IgD-negative memory B cell (primary cell): Measurements from ENCODE around the gene RNF114. TPM values are rescaled to one million over a fixed set of nuclear protein-coding genes. Genes with fewer than 3 reads are reported as not detected.
A peak's percentile ranks its signal among the peaks of the same experiment; 100 is the strongest.
"Not testable (repeated sequence)": the region's sequence is repeated elsewhere in the genome, so short reads cannot be mapped to it uniquely, and the experiment has no call there.

Source experiments
- H3K27ac Mint-ChIP-seq, 3 donors: one replicate each; pipeline ENCODE4 v1.8.0; 2020 to 2022; ENCODE audit warnings: mild to moderate bottlenecking in 3 of 3, mixed read lengths in 3 of 3, moderate library complexity in 1 of 3
- H3K27me3 Mint-ChIP-seq: one replicate; pipeline ENCODE4 v1.8.0; 2021; ENCODE audit warnings: mixed read lengths
- H3K36me3 Mint-ChIP-seq: one replicate; pipeline ENCODE4 v1.8.0; 2020; ENCODE audit warnings: mild to moderate bottlenecking, mixed read lengths
- H3K4me1 Mint-ChIP-seq, 3 donors: one replicate each; pipeline ENCODE4 v1.8.0; 2020 to 2022; ENCODE audit warnings: mixed read lengths in 3 of 3, mild to moderate bottlenecking in 1 of 3
- H3K4me3 Mint-ChIP-seq, 4 donors: one replicate each; pipeline ENCODE4 v1.8.0; 2020 to 2022; ENCODE audit warnings: mild to moderate bottlenecking in 4 of 4, mixed read lengths in 4 of 4, moderate library complexity in 3 of 4
- H3K9me3 Mint-ChIP-seq, 3 donors: one replicate each; pipeline ENCODE4 v1.8.0; 2020 to 2021; ENCODE audit warnings: mixed read lengths in 3 of 3, mild to moderate bottlenecking in 1 of 3
- polyA plus RNA-seq: library from polyadenylated mRNA; unstranded; fragments of 300-500 nt; fragmentation: Illumina TruSeq; gene quantifications from one replicate; pipeline ENCODE4 v1.2.3, GENCODE V29; 2021

Gene RNF114
- polyA plus RNA-seq, 1 donor from 2014 or later = 119 TPM

DNA sequence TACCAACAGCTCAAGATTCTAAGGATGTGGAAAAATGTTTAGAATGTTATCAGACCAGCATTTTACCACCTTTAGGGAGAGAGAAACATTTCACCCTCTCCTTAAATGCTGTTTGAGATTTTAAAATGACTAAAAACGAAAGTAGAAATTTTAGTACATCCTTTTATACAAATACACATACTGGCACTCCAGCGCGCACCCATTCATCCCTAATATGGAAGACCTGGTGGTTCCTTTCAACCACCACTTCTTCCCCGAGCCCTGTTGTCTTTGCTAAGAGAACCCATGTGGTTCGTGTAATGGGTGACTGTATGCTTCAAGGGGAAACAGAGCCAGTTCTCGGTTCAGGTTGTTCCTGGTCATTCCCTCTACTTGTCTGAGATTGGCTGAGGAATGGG is 42.1 kb upstream of the RNF114 start:
- Mint-ChIP-seq H3K27ac (peak overlapping the region in 1 of 3 donors; percentile 84), H3K4me3 (peak overlapping the region in 2 of 4 donors; percentile 13 to 72), H3K9me3 (no peaks in the 10 kb centered on the region), H3K27me3 (no peaks in the 10 kb centered on the region), H3K4me1 (peaks cover 13 to 16% (median 16%) of the 10 kb centered on the region in 3 donors), H3K36me3 (peaks cover 1% of the 10 kb centered on the region)

DNA sequence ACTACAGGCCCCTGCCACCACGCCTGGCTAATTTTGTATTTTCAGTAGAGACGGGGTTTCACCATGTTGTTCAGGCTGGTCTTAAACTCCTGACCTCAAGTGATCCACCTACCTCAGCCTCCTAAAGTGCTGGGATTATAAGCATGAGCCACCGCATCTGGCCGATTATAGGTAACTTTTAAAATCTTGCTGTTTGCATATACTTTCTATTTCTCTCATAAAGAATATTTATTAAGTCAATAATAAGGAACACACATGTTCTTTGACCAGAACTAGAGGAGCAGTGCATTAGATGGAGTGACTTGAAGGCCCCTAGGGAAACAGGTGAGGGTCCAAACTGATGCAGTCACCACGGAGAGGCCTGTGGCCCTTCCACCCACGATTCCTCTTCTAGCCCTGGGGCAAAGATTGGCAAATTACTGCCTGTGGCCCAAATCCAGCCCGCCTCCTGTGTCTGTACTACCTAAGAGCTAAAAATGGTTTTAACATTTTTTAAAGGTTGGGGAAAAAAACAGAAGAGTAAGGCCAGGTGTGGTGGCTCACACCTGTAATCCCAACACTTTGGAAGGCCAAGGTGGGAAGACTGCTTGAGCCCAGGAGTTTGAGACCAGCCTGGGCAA is 40.6 kb upstream of the RNF114 start:
- not testable (repeated sequence) for H3K36me3 Mint-ChIP-seq, H3K27ac Mint-ChIP-seq, H3K27me3 Mint-ChIP-seq, H3K4me3 Mint-ChIP-seq, H3K9me3 Mint-ChIP-seq
- peaks cover 13 to 16% (median 16%) of the 10 kb centered on the region in 3 donors for H3K4me1 Mint-ChIP-seq

- Mint-ChIP-seq H3K27me3 (no peaks in the 10 kb centered on the region), H3K4me3 (no peak overlapping the region), H3K4me1 (peaks cover 13 to 16% (median 16%) of the 10 kb centered on the region in 3 donors), H3K27ac (no peak overlapping the region), H3K9me3 (no peaks in the 10 kb centered on the region), H3K36me3 (peaks cover 1% of the 10 kb centered on the region)
Observed at GRCh38 chr20:49896204-49896603, 40.0 kb upstream of the RNF114 start.

DNA sequence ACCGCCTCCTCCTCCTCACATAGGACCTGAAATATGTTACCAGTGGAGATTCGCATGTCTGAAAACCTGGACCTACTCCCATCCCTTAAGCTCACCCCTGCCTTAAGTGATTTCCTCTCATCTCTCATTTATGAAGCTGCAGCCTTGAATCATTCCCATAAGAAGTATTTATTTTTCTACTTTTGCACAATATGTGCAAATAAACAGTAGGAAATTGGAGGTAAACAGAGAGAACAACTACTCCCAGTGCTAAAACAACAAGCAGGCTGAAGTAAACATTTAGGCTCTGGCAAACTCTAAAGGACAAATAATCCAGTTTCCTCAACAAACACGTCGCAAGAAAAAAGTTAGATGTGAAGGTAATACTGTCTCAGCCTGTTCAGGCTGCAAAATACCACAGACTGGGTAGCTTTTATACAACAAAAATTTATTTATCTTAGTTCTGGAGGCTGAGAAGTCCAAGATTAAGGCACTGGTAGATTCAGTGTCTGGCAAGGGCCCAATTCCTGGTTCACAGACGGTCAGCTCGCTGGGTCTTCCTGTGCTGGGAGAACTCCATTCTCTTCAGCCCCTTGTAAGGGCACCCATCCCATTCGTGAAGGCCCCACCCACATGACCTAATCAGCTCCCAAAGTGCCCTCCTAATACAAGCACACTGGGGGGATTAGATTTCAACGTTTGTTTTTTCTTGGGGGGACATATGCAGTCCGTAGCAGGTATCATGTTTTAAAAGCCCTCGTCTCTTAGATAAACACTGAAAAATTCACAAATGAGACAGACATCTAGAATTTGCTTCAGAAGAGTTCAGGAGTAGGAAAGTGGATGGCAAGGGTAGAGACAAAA is 36.4 kb upstream of the RNF114 start:
- Mint-ChIP-seq H3K36me3 (peaks cover 1% of the 10 kb centered on the region), H3K4me1 (no peaks in the 10 kb centered on the region), H3K27me3 (no peaks in the 10 kb centered on the region), H3K27ac (peak overlapping the region in 1 of 3 donors; percentile 23), H3K4me3 (no peak overlapping the region), H3K9me3 (no peaks in the 10 kb centered on the region)

GRCh38 chr20:49901588-49901987 is 34.6 kb upstream of the RNF114 start:
- Mint-ChIP-seq H3K36me3 (peaks cover 6% of the 10 kb centered on the region), H3K9me3 (no peaks in the 10 kb centered on the region), H3K4me1 (no peaks in the 10 kb centered on the region), H3K27ac (no peak overlapping the region), H3K4me3 (no peak overlapping the region), H3K27me3 (no peaks in the 10 kb centered on the region)

DNA sequence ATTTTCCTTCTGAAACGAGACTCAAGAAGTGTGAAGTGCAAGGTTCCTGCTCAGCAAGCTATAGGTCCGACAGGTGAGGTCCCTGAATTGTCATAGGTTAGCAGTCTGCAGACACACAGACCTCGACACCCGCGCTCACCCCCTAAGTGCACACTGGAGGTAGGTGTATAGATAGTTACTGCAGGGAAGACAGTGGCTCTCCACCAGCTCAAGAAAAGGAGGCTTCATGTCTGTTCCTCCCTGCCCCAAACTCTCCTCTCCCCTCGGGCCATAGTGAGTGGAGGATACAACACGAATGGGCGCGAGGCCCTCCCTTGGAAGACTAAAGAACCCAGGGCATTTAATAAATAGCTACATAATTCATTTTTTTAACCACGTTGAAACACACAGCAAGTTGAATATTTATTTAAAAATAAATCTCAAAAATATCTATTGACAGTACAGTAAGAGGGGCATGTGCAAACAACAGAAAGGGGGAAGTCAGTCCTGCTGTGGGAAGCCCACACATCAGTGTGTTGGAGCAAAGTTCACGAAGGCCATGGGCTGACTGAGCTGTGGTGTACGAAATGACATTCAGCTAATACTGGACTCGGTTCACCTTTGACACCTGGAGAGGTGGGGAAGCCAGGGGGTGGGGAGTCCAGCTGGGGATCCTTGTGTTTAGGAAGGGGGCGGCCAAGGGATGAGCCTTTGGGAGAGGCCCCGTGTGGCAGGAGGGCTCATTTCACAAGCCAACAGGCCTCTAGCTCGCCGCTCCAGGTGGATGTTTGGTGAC is 31.6 kb upstream of the RNF114 start:
- Mint-ChIP-seq H3K27me3 (no peaks in the 10 kb centered on the region), H3K9me3 (no peaks in the 10 kb centered on the region), H3K4me1 (no peaks in the 10 kb centered on the region), H3K4me3 (no peak overlapping the region), H3K36me3 (peaks cover 9% of the 10 kb centered on the region), H3K27ac (peak overlapping the region in 1 of 3 donors; percentile 80)

- Mint-ChIP-seq H3K36me3 (peaks cover 9% of the 10 kb centered on the region), H3K9me3 (no peaks in the 10 kb centered on the region), H3K4me3 (no peak overlapping the region), H3K27me3 (no peaks in the 10 kb centered on the region), H3K27ac (peak overlapping the region in 1 of 3 donors; percentile 48), H3K4me1 (no peaks in the 10 kb centered on the region)
Observed at GRCh38 chr20:49905415-49906091, 30.6 kb upstream of the RNF114 start.

- Mint-ChIP-seq H3K4me1 (peaks cover 0 to 2% (median 0%) of the 10 kb centered on the region in 3 donors), H3K27ac (peak overlapping the region in 1 of 3 donors; percentile 48), H3K9me3 (no peaks in the 10 kb centered on the region), H3K27me3 (no peaks in the 10 kb centered on the region), H3K4me3 (peak overlapping the region in 1 of 4 donors; percentile 26), H3K36me3 (peaks cover 11% of the 10 kb centered on the region)
Observed at GRCh38 chr20:49906101-49906604, 30.0 kb upstream of the RNF114 start.

- Mint-ChIP-seq H3K27ac (no peak overlapping the region), H3K4me3 (peak overlapping the region in 1 of 4 donors; percentile 26), H3K36me3 (peaks cover 11% of the 10 kb centered on the region)
Observed at GRCh38 chr20:49906615-49907154, 29.5 kb upstream of the RNF114 start.

DNA sequence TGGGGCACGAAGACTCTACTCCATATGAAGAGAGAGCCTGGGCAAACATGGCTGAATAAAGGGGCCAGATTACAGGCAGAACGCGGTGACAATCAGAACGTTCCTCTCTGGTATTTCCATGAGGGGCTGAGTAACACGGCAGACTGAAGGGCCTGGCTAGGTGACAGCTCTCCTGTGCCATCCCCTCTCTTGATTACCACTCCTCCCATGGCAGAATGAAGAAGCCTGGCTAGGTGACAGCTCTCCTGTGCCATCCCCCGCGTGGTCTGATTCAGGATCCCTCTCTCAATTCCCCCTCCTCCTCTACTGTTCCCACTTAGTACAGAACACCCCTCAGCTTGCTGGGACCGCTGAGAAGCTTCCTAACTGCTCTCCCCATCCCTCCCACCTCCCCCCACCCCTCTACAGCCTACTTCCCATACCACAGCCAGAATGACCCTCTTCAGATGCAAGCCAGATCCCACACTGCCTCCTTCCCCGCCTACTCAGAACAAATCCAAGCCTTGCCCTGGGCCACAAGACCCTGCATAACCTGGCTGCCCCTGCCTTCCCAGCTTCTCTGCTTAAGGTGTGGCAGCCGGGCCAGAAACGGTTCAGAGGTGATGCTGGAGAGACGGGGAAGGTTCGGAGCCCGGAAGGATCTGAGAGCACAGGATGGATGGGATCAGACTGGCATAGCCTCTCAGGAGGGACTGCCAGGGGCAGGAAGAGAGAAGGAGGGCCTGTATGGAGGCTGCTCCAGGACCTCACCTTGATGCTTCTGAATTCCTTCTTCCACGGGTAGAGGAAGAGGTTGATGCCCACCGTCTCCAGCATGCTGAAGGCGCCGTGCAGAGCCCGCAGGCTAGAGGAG is 28.6 kb upstream of the RNF114 start:
- Mint-ChIP-seq H3K4me3 (peak overlapping the region in 1 of 4 donors; percentile 14), H3K36me3 (peaks cover 11% of the 10 kb centered on the region), H3K4me1 (peaks cover 3 to 4% (median 4%) of the 10 kb centered on the region in 3 donors), H3K27ac (peak overlapping the region in 1 of 3 donors; percentile 74), H3K9me3 (no peaks in the 10 kb centered on the region), H3K27me3 (no peaks in the 10 kb centered on the region)

More at GRCh38 chr20:49906615-49907154, 29.5 kb upstream of the RNF114 start:
- H3K9me3 Mint-ChIP-seq = no peaks in the 10 kb centered on the region
- H3K4me1 Mint-ChIP-seq = peaks cover 0 to 2% (median 0%) of the 10 kb centered on the region in 3 donors
- no peaks in the 10 kb centered on the region for H3K27me3 Mint-ChIP-seq

GRCh38 chr20:49908258-49908565 is 28.0 kb upstream of the RNF114 start:
- Mint-ChIP-seq H3K36me3 (peaks cover 11% of the 10 kb centered on the region), H3K27me3 (no peaks in the 10 kb centered on the region), H3K4me1 (peaks cover 4 to 5% (median 4%) of the 10 kb centered on the region in 3 donors), H3K27ac (peak overlapping the region in 1 of 3 donors; percentile 74), H3K9me3 (no peaks in the 10 kb centered on the region), H3K4me3 (peak overlapping the region in 1 of 4 donors; percentile 20)

- Mint-ChIP-seq H3K27me3 (no peaks in the 10 kb centered on the region), H3K4me1 (peaks cover 11 to 18% (median 16%) of the 10 kb centered on the region in 3 donors), H3K9me3 (no peaks in the 10 kb centered on the region), H3K36me3 (peaks cover 11% of the 10 kb centered on the region), H3K4me3 (no peak overlapping the region), H3K27ac (no peak overlapping the region)
Observed at GRCh38 chr20:49909499-49910339, 26.5 kb upstream of the RNF114 start.

DNA sequence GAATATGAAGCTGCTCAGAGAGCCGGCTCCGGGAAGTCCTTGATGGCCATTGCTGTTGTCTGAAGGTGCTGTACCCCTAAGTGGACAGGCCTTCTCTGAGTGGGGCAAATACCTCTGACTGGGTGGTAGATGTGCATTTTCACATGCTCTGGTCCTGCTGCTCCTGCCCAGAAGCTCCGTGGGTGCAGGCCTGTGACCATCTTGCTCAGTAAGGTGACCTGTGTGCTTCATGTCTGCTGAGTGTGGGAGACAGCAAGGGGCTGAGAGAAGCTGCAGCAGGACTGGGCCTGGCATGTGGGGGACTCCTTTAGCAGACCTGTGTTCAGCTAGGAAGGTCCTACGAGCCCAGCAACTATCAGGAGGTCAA is 25.9 kb upstream of the RNF114 start:
- H3K27ac Mint-ChIP-seq = peak overlapping the region in 1 of 3 donors; percentile 37
- no peaks in the 10 kb centered on the region for H3K9me3 Mint-ChIP-seq
- H3K4me3 Mint-ChIP-seq = no peak overlapping the region
- H3K27me3 Mint-ChIP-seq = no peaks in the 10 kb centered on the region
- H3K36me3 Mint-ChIP-seq = peaks cover 11% of the 10 kb centered on the region
- peaks cover 13 to 19% (median 17%) of the 10 kb centered on the region in 3 donors for H3K4me1 Mint-ChIP-seq
